CD4-positive, alpha-beta T cell (primary cell): ENCODE measurements around the gene CLIP2. TPM values are rescaled to one million over a fixed set of nuclear protein-coding genes. Genes with fewer than 3 reads are reported as not detected.

Source experiments
- ATAC-seq: fragments of 200-7000 bp; cut with Tn5 transposase; one replicate; pipeline ENCODE4 v1.10.0; 2022; ENCODE audit warnings: mild to moderate bottlenecking; ENCODE audit not compliant: poor library complexity
- CTCF ChIA-PET: fragments of 350-600 bp; sonication (Branson Sonifier 250); formaldehyde crosslinking; loops from one replicate; lab custom pipeline; 2021; ENCODE audit warnings: antibody characterized with exemption, inconsistent platforms; lab: Charles Lee
- POLR2A ChIA-PET: fragments of 350-600 bp; sonication (Branson Sonifier 250); formaldehyde crosslinking; loops from one replicate; lab custom pipeline; 2021; ENCODE audit warnings: antibody characterized with exemption, inconsistent platforms; lab: Charles Lee
- DNase-seq, 14 experiments: peaks; one replicate each; pipeline ENCODE4 v3.0.0-alpha.2; 2013 to 2020; ENCODE audit warnings: mixed read lengths in 2 of 14
- H3K27ac ChIP-seq, 2 donors: one replicate each; pipeline versions ENCODE4 v1.5.1 to v1.7.0; 2013; ENCODE audit warnings: low read length in 2 of 2, low read depth in 1 of 2, mild to moderate bottlenecking in 1 of 2
- H3K27me3 ChIP-seq, 2 experiments: 1 replicate in 1 of 2; 2 replicates in 1 of 2; pipeline versions ENCODE4 v1.6.1 to v1.7.0; 2013; ENCODE audit warnings: low read length in 2 of 2, control low read depth in 1 of 2, mild to moderate bottlenecking in 1 of 2, moderate library complexity in 1 of 2; ENCODE audit not compliant: insufficient read depth in 2 of 2, control insufficient read depth in 1 of 2
- H3K36me3 ChIP-seq: one replicate; pipeline ENCODE4 v1.6.1; 2013; ENCODE audit warnings: low read length, control low read depth; ENCODE audit not compliant: insufficient read depth
- H3K4me1 ChIP-seq: one replicate; pipeline ENCODE4 v1.6.1; 2013; ENCODE audit warnings: low read length, control low read depth; ENCODE audit not compliant: insufficient read depth
- H3K4me3 ChIP-seq: one replicate; pipeline ENCODE4 v1.5.1; 2013; ENCODE audit warnings: mild to moderate bottlenecking, low read length, moderate library complexity
- H3K9me3 ChIP-seq, 2 experiments: 1 replicate in 1 of 2; 2 replicates in 1 of 2; pipeline versions ENCODE4 v1.6.1 to v1.7.0; 2013; ENCODE audit warnings: low read length in 2 of 2, mild to moderate bottlenecking in 2 of 2, control low read depth in 1 of 2, moderate library complexity in 1 of 2; ENCODE audit not compliant: control insufficient read depth in 1 of 2, insufficient read depth in 1 of 2
- H3K27ac Mint-ChIP-seq: one replicate; pipeline ENCODE4 v1.8.0; 2020; ENCODE audit warnings: mixed read lengths
- H3K27me3 Mint-ChIP-seq: one replicate; pipeline ENCODE4 v1.8.0; 2021; ENCODE audit warnings: mixed read lengths
- H3K36me3 Mint-ChIP-seq: one replicate; pipeline ENCODE4 v1.8.0; 2021; ENCODE audit warnings: low read depth, mixed read lengths
- H3K4me1 Mint-ChIP-seq: one replicate; pipeline ENCODE4 v1.8.0; 2021; ENCODE audit warnings: low read depth, mixed read lengths
- H3K4me3 Mint-ChIP-seq: one replicate; pipeline ENCODE4 v1.8.0; 2020; ENCODE audit warnings: mild to moderate bottlenecking, mixed read lengths
- H3K9me3 Mint-ChIP-seq: one replicate; pipeline ENCODE4 v1.8.0; 2020; ENCODE audit warnings: mixed read lengths
- CTCF ChIP-seq: fragments of 200-600 bp; IDR thresholded peaks from one replicate; pipeline ENCODE4 v1.8.0; 2022; ENCODE audit warnings: antibody characterized with exemption, mild to moderate bottlenecking
- intact Hi-C, 2 experiments: fragments of 100-400 bp; cut with DNase I in 1 of 2; cut with micrococcal nuclease in 1 of 2; formaldehyde crosslinking; loops; one replicate each; pipeline versions ENCODE4 v1.15.1 to v1.9.0; 2023 to 2025; cut with DNase I, micrococcal nuclease
- total RNA-seq, 174 experiments: library from RNA in 2 of 174; stranded (reverse) in 2 of 174; gene quantifications; one replicate each; pipeline ENCODE4 v1.2.3 and lab custom pipeline; 2021 to 2026

The CLIP2 gene
- total RNA-seq, 2 experiments from 2014 or later: 2.4 to 2.7 TPM

DNA sequence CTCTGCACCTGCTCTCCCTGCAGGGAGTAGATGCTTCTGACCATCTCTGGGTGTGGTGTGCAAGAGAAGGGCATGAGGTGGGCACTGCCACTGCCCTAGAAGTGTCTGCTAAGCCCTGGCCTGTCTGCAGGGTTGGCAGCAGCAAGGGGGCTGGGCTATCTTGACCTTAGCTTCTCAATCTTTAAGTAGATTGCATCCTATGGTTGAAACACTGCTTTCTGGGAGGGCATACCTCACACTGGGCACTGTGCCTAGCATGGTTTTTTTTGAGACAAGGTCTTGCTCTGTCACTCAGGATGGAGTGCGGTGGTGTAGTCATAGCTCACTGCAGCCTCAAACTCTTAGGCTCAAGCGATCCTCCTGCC lies 54.9 kb downstream of the CLIP2 start:
- Histone ChIP-seq H3K9me3 (no peaks in the 10 kb centered on the region), H3K36me3 (no peaks in the 10 kb centered on the region), H3K27ac (no peak overlapping the region), H3K27me3 (no peaks in the 10 kb centered on the region), H3K4me1 (no peaks in the 10 kb centered on the region), H3K4me3 (no peak overlapping the region)
- no peak for TF ChIP-seq CTCF
- Mint-ChIP-seq H3K4me3 (no peak overlapping the region), H3K9me3 (no peaks in the 10 kb centered on the region), H3K36me3 (no peaks in the 10 kb centered on the region), H3K4me1 (no peaks in the 10 kb centered on the region), H3K27me3 (no peaks in the 10 kb centered on the region), H3K27ac (no peak overlapping the region)
- CTCF ChIA-PET: no interaction called here
- no peak for ATAC-seq
- intact Hi-C loops: no loop called here
- DNase-seq: no peak
- POLR2A ChIA-PET: no interaction called here

GRCh38 chr7:74344786-74345185 lies 55.6 kb downstream of the CLIP2 start:
- Histone ChIP-seq H3K4me3 (no peak overlapping the region), H3K27me3 (no peaks in the 10 kb centered on the region), H3K4me1 (no peaks in the 10 kb centered on the region), H3K36me3 (no peaks in the 10 kb centered on the region), H3K9me3 (no peaks in the 10 kb centered on the region), H3K27ac (no peak overlapping the region)
- TF ChIP-seq CTCF: no peak
- H3K9me3 Mint-ChIP-seq: no peaks in the 10 kb centered on the region
- no peak overlapping the region for H3K4me3 Mint-ChIP-seq
- no peaks in the 10 kb centered on the region for H3K36me3 Mint-ChIP-seq
- DNase-seq (no peak), ATAC-seq (no peak)
- CTCF ChIA-PET: no interaction called here
- intact Hi-C loops: no loop called here
- H3K27ac Mint-ChIP-seq: no peak overlapping the region
- POLR2A ChIA-PET: no interaction called here
- no peaks in the 10 kb centered on the region for H3K27me3 Mint-ChIP-seq
- no peaks in the 10 kb centered on the region for H3K4me1 Mint-ChIP-seq

GRCh38 chr7:74345970-74346369 lies 56.8 kb downstream of the CLIP2 start:
- no peaks in the 10 kb centered on the region for H3K4me1 Mint-ChIP-seq

More at GRCh38 chr7:74345970-74346369, 56.8 kb downstream of the CLIP2 start:
- Histone ChIP-seq H3K27ac (no peak overlapping the region), H3K36me3 (no peaks in the 10 kb centered on the region), H3K4me3 (no peak overlapping the region), H3K4me1 (no peaks in the 10 kb centered on the region), H3K9me3 (no peaks in the 10 kb centered on the region), H3K27me3 (no peaks in the 10 kb centered on the region)
- DNase-seq (no peak), ATAC-seq (no peak)
- Mint-ChIP-seq H3K27me3 (no peaks in the 10 kb centered on the region), H3K27ac (no peak overlapping the region), H3K4me3 (no peak overlapping the region), H3K36me3 (no peaks in the 10 kb centered on the region), H3K9me3 (no peaks in the 10 kb centered on the region)
- ChIA-PET CTCF (no interaction called here), POLR2A (no interaction called here)
- intact Hi-C loops: no loop called here
- no peak for TF ChIP-seq CTCF
